Measurements from ENCODE around the gene MIGA1.
"Not testable (repeated sequence)": the region's sequence is repeated elsewhere in the genome, so short reads cannot be mapped to it uniquely, and the experiment has no call there.

The MIGA1 gene

DNA sequence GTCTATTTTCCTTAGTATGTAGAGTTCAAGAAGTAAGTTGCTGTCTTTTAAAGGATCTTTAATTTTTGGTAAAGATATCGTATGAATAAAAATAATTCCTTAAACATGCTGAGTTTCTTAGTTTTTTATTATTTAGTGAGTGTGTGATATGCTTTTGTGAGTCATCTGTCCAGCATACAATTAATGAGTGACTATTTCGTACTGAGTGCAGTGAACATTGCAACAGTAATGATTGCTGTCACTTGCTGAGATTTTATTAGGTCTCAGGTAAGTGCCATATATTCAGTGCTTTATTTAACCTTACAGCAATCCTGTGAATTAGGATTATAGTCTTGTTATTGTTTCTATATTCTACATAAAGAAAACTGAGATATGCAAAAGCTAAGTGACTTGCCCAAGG lies 22.6 kb downstream of the MIGA1 start:
- DNase-seq (ENCODE audit: low read depth): peak; percentile 10
- H3K4me3 ChIP-seq (ENCODE audit: low read length): no peak overlapping the region
- TF ChIP-seq, protein P1, sequence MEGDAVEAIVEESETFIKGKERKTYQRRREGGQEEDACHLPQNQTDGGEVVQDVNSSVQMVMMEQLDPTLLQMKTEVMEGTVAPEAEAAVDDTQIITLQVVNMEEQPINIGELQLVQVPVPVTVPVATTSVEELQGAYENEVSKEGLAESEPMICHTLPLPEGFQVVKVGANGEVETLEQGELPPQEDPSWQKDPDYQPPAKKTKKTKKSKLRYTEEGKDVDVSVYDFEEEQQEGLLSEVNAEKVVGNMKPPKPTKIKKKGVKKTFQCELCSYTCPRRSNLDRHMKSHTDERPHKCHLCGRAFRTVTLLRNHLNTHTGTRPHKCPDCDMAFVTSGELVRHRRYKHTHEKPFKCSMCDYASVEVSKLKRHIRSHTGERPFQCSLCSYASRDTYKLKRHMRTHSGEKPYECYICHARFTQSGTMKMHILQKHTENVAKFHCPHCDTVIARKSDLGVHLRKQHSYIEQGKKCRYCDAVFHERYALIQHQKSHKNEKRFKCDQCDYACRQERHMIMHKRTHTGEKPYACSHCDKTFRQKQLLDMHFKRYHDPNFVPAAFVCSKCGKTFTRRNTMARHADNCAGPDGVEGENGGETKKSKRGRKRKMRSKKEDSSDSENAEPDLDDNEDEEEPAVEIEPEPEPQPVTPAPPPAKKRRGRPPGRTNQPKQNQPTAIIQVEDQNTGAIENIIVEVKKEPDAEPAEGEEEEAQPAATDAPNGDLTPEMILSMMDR (IDR thresholded peaks at IDR 0.05; ENCODE audit: insufficient read depth, low read depth, low read length, missing control alignments): no peak

DNA sequence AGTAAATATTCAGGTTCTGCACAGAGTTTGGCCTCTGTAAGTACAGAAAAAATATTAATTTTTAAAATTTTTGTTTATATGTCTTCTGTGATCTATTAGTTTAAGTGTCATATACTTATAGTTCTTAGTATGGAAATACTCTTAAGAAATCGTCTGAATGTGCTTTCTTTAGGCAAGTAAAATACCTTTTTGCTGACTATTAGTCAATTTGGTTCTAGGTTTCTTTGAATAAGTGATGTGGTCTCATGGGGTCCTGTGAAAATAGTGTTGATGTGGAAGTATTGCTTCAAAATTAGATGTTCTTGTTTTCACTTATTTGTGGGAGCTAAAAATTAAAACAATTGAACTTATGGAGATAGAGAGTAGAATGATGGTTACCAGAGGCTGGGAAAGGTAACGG lies 23.9 kb downstream of the MIGA1 start:
- TF ChIP-seq, protein P1 (IDR thresholded peaks at IDR 0.05; ENCODE audit: insufficient read depth, low read depth, low read length, missing control alignments): no peak
- DNase-seq (ENCODE audit: low read depth): no peak
- H3K4me3 ChIP-seq (ENCODE audit: low read length): no peak overlapping the region

DNA sequence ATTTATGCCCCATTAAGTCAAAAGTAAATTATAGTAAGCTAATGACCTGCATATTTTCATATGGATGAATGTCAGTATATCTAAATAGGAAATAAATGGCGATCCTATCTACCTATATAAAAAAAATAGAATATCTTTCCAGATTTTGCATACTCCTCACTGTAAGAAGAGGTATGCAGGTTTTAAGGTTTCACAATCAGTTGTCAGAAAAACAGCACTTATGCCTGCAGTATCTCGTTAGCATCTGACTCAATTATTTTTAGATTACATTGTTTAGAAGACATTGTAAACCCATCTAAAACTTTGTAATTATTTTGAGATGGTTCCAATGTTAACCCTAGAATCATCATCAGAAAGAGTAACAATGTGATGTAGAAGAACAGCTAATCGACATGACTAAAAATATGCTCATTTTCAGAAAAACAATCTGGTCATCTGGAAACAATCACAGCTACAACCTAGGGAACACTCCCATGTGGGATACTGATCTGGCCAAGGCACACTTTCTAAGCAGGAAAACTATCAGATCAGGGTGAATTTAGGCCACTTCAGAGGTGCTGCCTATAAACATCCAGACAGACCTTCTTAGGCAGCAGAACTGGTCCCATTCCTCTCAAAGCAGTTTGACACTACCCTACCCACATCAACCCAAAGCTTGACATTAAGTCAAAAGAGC lies 30.5 kb downstream of the MIGA1 start:
- H3K4me3 ChIP-seq (ENCODE audit: low read length); DNase-seq (ENCODE audit: low read depth): not testable (repeated sequence)

DNA sequence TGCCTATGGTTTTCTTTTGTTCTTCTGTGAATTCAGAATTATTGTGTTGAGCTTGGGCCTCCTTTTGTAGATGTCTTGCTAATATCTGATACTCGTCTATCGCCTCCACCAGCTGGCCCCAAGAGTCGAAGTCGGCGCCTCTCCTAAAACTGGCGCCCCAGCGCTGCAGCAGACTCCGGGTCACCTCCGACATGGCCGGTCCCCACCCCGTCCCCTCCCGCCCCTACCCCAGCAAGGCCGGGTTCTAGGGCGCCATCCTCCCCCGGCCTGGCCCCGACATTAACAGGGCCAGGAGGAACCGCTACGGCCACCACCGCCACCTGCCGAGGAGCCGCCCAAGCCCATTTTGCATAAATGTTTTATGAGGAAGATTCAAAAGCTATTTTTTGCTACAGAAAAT lies 32.1 kb downstream of the MIGA1 start:
- not testable (repeated sequence) for H3K4me3 ChIP-seq (ENCODE audit: low read length); DNase-seq (ENCODE audit: low read depth)

DNA sequence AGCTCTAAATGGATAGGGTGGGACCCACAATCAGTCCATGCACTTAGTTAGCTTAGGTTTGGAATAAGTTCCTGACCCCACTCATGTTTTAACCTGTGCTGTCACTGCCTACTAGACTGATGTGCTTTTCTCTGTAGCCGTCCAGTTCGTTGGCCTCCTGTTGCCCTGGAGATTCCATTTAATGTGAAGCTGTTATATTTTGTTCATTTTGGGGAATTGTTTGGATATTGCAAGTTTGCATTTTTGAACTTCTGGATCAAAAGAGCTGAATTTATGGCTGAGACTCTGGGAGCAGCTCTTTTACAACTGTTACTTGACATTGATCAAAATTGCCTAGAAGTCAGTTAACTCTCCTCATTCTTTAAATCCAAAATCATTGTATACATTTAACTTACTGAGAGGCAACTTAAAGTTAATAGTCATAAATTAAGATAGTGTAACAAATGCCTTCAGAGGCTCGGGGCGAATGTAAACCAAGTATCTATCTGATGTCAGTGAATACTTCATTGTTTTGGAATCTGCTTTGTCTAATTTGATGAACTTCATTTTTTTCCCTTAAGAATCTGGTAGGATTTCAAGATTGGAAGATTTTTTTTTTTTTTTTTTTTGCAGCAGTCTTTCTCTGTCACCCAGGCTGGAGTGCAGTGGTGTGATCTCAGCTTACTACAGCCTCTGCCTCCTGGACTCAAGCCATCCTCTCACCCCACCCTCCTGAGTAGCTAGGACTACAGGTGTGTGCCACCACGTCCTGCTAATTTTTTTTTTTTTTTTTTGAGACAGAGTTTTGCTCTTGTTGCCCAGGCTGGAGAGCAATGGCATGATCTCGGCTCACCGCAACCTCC lies 38.1 kb downstream of the MIGA1 start:
- DNase-seq (ENCODE audit: low read depth): no peak
- H3K4me3 ChIP-seq (ENCODE audit: low read length): no peak overlapping the region
- TF ChIP-seq, protein P1 (IDR thresholded peaks at IDR 0.05; ENCODE audit: insufficient read depth, low read depth, low read length, missing control alignments): no peak

DNA sequence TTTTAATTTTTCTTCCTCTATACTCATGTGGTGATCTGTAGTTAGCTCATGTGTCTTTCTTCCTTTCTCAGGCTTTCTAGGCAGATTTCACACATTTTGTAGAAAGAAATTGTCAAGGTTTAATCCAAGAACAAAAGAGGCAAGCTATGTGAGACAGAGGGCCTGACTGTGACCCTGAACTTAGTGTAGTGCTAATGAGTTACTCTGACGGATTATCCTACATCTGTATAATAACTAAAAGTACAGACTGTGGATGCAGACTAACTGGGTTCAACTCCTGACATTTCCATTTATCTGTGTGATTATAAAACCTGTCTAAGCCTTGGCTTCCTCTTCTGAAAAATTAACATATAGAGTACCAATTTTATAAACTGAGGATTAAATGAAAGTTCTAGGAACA lies 40.7 kb downstream of the MIGA1 start:
- TF ChIP-seq, protein P1 (IDR thresholded peaks at IDR 0.05; ENCODE audit: insufficient read depth, low read depth, low read length, missing control alignments): no peak
- H3K4me3 ChIP-seq (ENCODE audit: low read length): no peak overlapping the region
- no peak for DNase-seq (ENCODE audit: low read depth)

DNA sequence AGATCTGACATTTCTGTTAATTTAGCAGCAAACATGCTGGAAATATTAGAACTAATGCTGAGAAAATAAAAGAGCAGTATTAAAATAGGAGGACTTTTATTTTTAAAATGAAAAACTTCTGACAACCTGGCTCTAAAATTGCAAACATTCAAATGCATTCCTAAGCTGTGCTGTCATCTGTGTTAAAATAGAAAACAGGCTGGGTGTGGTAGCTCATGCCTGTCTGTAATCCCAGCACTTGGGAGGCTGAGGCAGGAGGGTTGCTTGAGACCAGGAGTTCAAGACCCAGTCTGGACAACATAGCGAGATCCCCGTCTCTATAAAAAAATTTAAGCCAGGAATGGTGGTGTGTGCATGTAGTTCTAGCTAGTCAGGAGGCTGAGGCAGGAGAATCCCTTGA lies 44.6 kb downstream of the MIGA1 start:
- TF ChIP-seq, protein P1 (IDR thresholded peaks at IDR 0.05; ENCODE audit: insufficient read depth, low read depth, low read length, missing control alignments): no peak
- no peak overlapping the region for H3K4me3 ChIP-seq (ENCODE audit: low read length)
- DNase-seq (ENCODE audit: low read depth): peak; percentile 60

DNA sequence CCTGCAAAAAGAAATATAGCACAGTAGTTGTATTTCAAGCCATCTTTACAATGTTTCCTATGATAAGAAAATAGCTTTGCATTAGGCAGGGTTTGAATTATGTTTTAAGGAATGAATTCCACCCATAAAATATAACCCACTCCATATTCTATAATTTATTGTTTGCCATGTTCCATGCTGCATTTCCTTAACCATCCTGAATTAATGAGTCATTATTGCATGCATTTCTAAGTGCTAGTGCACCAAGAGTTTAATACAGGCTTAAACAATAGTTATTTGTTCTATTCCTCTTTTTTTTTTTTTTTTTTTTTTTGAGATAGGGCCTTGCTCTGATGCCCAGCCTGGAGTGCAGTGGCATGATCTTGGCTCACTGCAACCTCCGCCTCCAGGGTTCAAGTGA lies 45.2 kb downstream of the MIGA1 start:
- TF ChIP-seq, protein P1 (IDR thresholded peaks at IDR 0.05; ENCODE audit: insufficient read depth, low read depth, low read length, missing control alignments): no peak
- H3K4me3 ChIP-seq (ENCODE audit: low read length): no peak overlapping the region
- DNase-seq (ENCODE audit: low read depth): peak; percentile 23

All from epithelial cell of esophagus (primary cell).